Breast epithelium (tissue), 4 donors: ENCODE results near the gene GALNT2. TPM values are rescaled to one million over a fixed set of nuclear protein-coding genes. Genes with fewer than 3 reads are reported as not detected.

ENCODE experiments used
- DNase-seq, 2 donors: peaks; one replicate each; pipeline ENCODE4 v3.0.0-alpha.2; 2019; ENCODE audit warnings: low spot score in 2 of 2
- H3K27ac ChIP-seq, 2 donors: fragments of 200-600 bp; sonication (generic) in 1 of 2; one replicate each; pipeline ENCODE4 v1.5.1; 2016 to 2019; ENCODE audit warnings: mild to moderate bottlenecking in 1 of 2
- H3K27me3 ChIP-seq, 2 donors: fragments of 200-600 bp; sonication (generic) in 1 of 2; one replicate each; pipeline versions ENCODE4 v1.5.1 to v1.6.0; 2017 to 2019; ENCODE audit warnings: control low read depth in 1 of 2, mild to moderate bottlenecking in 1 of 2
- H3K36me3 ChIP-seq: fragments of 200-600 bp; one replicate; pipeline ENCODE4 v1.5.1; 2019
- H3K4me1 ChIP-seq, 2 donors: fragments of 200-600 bp; sonication (generic); one replicate each; pipeline ENCODE4 v1.5.1; 2016 to 2019; ENCODE audit warnings: control low read depth in 1 of 2
- H3K4me3 ChIP-seq, 3 donors: fragments of 200-600 bp; sonication (generic); 1 replicate in 2 of 3; 2 replicates in 1 of 3; pipeline ENCODE4 v1.5.1; 2016 to 2019; ENCODE audit warnings: mild to moderate bottlenecking in 3 of 3, moderate library complexity in 2 of 3
- H3K9me3 ChIP-seq, 2 donors: fragments of 200-600 bp; sonication (generic) in 1 of 2; one replicate each; pipeline ENCODE4 v1.5.1; 2016 to 2019; ENCODE audit warnings: control low read depth in 1 of 2
- CTCF ChIP-seq, 3 donors: fragments of 450-650 bp; IDR thresholded peaks; one replicate each; pipeline ENCODE4 v1.5.1; 2016 to 2017; ENCODE audit warnings: antibody characterized with exemption in 3 of 3, mild to moderate bottlenecking in 3 of 3, moderate library complexity in 3 of 3
- POLR2A ChIP-seq: fragments of 450-650 bp; IDR thresholded peaks from one replicate; pipeline ENCODE4 v1.6.1; 2016; ENCODE audit warnings: antibody characterized with exemption, mild to moderate bottlenecking, moderate library complexity
- POLR2AphosphoS5 ChIP-seq, 3 donors: sonication (generic); formaldehyde crosslinking; IDR thresholded peaks; one replicate each; pipeline ENCODE4 v1.6.1; 2017; ENCODE audit warnings: antibody characterized with exemption in 3 of 3
- intact Hi-C: fragments of 100-400 bp; cut with DNase I; formaldehyde crosslinking; loops from one replicate; pipeline ENCODE4 v1.15.1; 2023; ENCODE audit warnings: low total_unique reads
- total RNA-seq, 3 donors: library from RNA; depleted of rRNA; stranded (reverse); fragments of >200 nt; gene quantifications; one replicate each; pipeline ENCODE4 v1.1.0, GENCODE V29; 2016

The GALNT2 gene
- total RNA-seq, 3 donors from 2014 or later = 27.4 to 53.0 (median 42.6) TPM

- no peaks in the 10 kb centered on the region for H3K9me3 ChIP-seq
- no peak overlapping the region for H3K4me3 ChIP-seq
- H3K27ac ChIP-seq = no peak overlapping the region
- H3K4me1 ChIP-seq = no peaks in the 10 kb centered on the region
- H3K36me3 ChIP-seq = no peaks in the 10 kb centered on the region
- intact Hi-C loops = no loop called here
- no peaks in the 10 kb centered on the region for H3K27me3 ChIP-seq
- TF ChIP-seq POLR2AphosphoS5 (IDR thresholded peaks at IDR 0.05) = no peak
- TF ChIP-seq CTCF (IDR thresholded peaks at IDR 0.05) = no peak
- no peak for TF ChIP-seq POLR2A
- no peak for DNase-seq
These were observed 129.0 kb downstream of the GALNT2 start for GRCh38 chr1:230196077-230196476.

DNA sequence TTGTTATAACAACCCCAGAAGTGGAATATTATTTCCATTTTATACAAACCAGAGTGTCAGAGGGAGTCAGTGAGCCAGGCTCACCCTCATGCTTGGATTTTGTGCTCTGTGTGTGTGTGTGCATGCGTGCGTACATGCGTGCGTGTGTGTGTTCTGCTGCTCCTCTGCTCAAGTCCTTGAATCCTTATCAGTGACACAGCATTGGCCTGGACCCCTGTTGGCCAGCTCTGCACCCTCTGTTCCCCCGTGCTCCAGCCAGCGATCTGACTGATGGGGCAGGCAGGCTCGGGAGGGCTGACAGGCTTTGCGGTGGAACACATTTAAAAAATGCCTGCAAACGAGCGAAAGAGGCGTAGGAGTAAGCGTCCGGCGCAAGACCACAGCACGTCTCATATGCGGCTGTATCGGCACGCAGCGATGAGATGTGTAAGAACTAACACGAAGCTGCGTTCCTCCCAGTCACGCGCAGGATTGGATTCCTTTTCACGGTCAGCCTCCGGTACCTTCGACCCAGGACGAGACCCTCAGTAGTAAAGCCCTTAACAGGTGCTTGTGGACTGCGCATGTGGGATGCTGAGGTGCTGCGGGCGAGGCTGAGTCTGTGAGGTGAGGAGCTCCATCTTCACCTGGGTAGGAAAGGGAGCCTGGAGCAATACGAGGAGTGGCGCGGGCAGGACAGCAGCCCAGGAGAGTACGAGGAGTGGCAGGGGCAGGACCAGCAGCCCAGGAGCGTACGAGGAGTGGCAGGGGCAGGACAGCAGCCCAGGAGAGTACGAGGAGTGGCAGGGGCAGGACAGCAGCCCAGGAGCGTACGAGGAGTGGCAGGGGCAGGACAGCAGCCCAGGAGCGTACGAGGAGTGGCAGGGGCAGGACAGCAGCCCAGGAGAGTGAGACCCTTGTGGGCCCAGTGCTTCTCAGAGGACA is 130.9 kb downstream of the GALNT2 start:
- no peak for DNase-seq
- Histone ChIP-seq H3K4me3 (no peak overlapping the region), H3K36me3 (no peaks in the 10 kb centered on the region), H3K4me1 (no peaks in the 10 kb centered on the region), H3K27ac (no peak overlapping the region), H3K9me3 (no peaks in the 10 kb centered on the region), H3K27me3 (no peaks in the 10 kb centered on the region)
- TF ChIP-seq CTCF (IDR thresholded peaks at IDR 0.05) = no peak
- intact Hi-C loops = no loop called here

DNA sequence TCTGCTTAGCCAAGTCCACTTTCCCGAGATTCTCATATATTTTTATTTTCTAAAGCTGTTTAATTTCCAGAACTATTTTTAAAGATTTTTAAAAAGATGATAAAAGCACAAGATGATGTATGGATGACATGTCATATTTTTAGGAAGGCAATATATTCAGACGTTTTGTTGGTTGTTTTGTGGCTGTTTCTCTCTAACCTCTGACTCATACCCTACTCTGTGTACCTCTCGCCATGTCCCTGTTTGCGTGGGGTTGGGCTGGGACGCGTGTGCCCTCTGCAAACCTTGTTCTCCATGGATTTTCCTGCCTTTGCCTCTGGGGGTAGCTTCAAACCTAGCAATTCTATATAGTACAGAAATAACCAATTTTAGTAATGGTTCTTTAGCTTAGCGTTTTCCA is 132.0 kb downstream of the GALNT2 start:
- H3K27me3 ChIP-seq = no peaks in the 10 kb centered on the region
- no peak for TF ChIP-seq POLR2A
- no peak for TF ChIP-seq POLR2AphosphoS5 (IDR thresholded peaks at IDR 0.05)
- TF ChIP-seq CTCF (IDR thresholded peaks at IDR 0.05) = no peak
- H3K4me1 ChIP-seq = no peaks in the 10 kb centered on the region
- H3K36me3 ChIP-seq = no peaks in the 10 kb centered on the region
- H3K4me3 ChIP-seq = no peak overlapping the region
- H3K27ac ChIP-seq = no peak overlapping the region
- intact Hi-C loops = no loop called here
- DNase-seq = no peak
- no peaks in the 10 kb centered on the region for H3K9me3 ChIP-seq

GRCh38 chr1:230199554-230199953 is 132.5 kb downstream of the GALNT2 start:
- TF ChIP-seq CTCF (IDR thresholded peaks at IDR 0.05) = no peak
- no peak for TF ChIP-seq POLR2A
- no peak for TF ChIP-seq POLR2AphosphoS5 (IDR thresholded peaks at IDR 0.05)
- no peak for DNase-seq
- H3K4me3 ChIP-seq = no peak overlapping the region
- no peaks in the 10 kb centered on the region for H3K27me3 ChIP-seq
- no peaks in the 10 kb centered on the region for H3K36me3 ChIP-seq
- no peak overlapping the region for H3K27ac ChIP-seq
- intact Hi-C loops = no loop called here
- H3K9me3 ChIP-seq = no peaks in the 10 kb centered on the region
- no peaks in the 10 kb centered on the region for H3K4me1 ChIP-seq

DNA sequence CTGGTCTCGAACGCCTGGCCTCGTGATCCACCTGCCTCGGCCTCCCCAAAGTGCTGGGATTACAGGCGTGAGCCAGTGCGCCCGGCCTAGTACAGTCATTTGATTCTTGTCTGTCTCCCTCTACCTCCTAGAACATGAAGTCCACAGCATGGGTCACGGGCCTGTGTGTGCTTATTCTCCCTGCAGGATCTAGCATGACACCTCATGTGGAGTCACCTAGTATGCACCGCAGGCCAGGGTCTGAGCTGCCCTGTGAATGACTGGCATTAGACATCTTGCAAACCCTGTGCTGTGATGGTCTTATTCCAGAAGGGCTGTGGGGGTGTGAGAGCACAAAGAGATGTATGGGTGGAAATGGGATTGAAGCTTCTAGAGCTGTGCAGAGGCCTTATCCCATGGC is 133.2 kb downstream of the GALNT2 start:
- Histone ChIP-seq H3K4me3 (no peak overlapping the region), H3K36me3 (no peaks in the 10 kb centered on the region), H3K9me3 (no peaks in the 10 kb centered on the region), H3K27ac (peak overlapping the region in 1 of 2 donors; percentile 58), H3K4me1 (no peaks in the 10 kb centered on the region), H3K27me3 (no peaks in the 10 kb centered on the region)
- DNase-seq = no peak
- TF ChIP-seq POLR2A (no peak), POLR2AphosphoS5 (IDR thresholded peaks at IDR 0.05) (no peak), CTCF (IDR thresholded peaks at IDR 0.05) (no peak)
- intact Hi-C loops = no loop called here
